ENCODE data around the gene IGHMBP2.

GRCh38 chr11:68980776-68981065 lies 77.0 kb downstream of the IGHMBP2 start, which contains the start of gene MRGPRD:
- TF ChIP-seq CTCF (IDR thresholded peaks at IDR 0.05; ENCODE audit: borderline replicate concordance, extremely low read depth, low read length, poor library complexity, severe bottlenecking) (no peak), EZH2 (IDR thresholded peaks at IDR 0.05; ENCODE audit: borderline replicate concordance, low read depth, low read length, severe bottlenecking) (no peak)

Measured in DND-41 (cell line).